Lung (tissue), 12 donors: Measurements from ENCODE around the gene TTLL10. TPM values are rescaled to one million over a fixed set of nuclear protein-coding genes. Genes with fewer than 3 reads are reported as not detected.

Experiments
- ATAC-seq: fragments of 200-7000 bp; cut with Tn5 transposase; one replicate; pipeline ENCODE4 v1.9.1; 2020; ENCODE audit warnings: moderate number of reproducible peaks; ENCODE audit not compliant: insufficient read depth, low FRiP score
- DNase-seq, 3 donors: peaks; one replicate each; pipeline ENCODE4 v3.0.0-alpha.2; 2013 to 2017
- H3K27ac ChIP-seq, 2 donors: one replicate each; pipeline ENCODE4 v1.5.1; 2013; ENCODE audit warnings: mild to moderate bottlenecking in 2 of 2, moderate library complexity in 2 of 2, control low read depth in 1 of 2, inconsistent platforms in 1 of 2, low read depth in 1 of 2, low read length in 1 of 2
- H3K27me3 ChIP-seq, 3 donors: one replicate each; pipeline ENCODE4 v1.5.1; 2013; ENCODE audit warnings: low read length in 2 of 3; ENCODE audit not compliant: control insufficient read depth in 3 of 3, insufficient read depth in 3 of 3
- H3K36me3 ChIP-seq, 4 donors: one replicate each; pipeline ENCODE4 v1.5.1; 2013; ENCODE audit warnings: low read length in 4 of 4, mild to moderate bottlenecking in 1 of 4, moderate library complexity in 1 of 4; ENCODE audit not compliant: control insufficient read depth in 4 of 4, insufficient read depth in 4 of 4
- H3K4me1 ChIP-seq, 5 donors: one replicate each; pipeline ENCODE4 v1.5.1; 2013; ENCODE audit warnings: low read length in 5 of 5, mild to moderate bottlenecking in 2 of 5, moderate library complexity in 1 of 5; ENCODE audit not compliant: control insufficient read depth in 5 of 5, insufficient read depth in 5 of 5
- H3K4me3 ChIP-seq: one replicate; pipeline ENCODE4 v1.5.1; 2013; ENCODE audit warnings: mild to moderate bottlenecking, control low read depth, moderate library complexity
- H3K9ac ChIP-seq, 2 donors: one replicate each; pipeline ENCODE4 v1.5.1; 2013; ENCODE audit warnings: low read length in 2 of 2, control low read depth in 1 of 2; ENCODE audit not compliant: insufficient read depth in 1 of 2
- H3K9me3 ChIP-seq, 4 donors: one replicate each; pipeline ENCODE4 v1.5.1; 2013; ENCODE audit warnings: low read length in 3 of 4, mild to moderate bottlenecking in 1 of 4, moderate library complexity in 1 of 4; ENCODE audit not compliant: control insufficient read depth in 4 of 4, insufficient read depth in 3 of 4
- WGBS, 2 donors: extraction: QIAGEN DNeasy Blood & Tissue Kit; methylation state at CpG; one replicate each; pipeline ENCODE4 v1.1.7; 2013; 5-methylcytosine and 5-hydroxymethylcytosine counted together
- polyA plus RNA-seq, 2 donors: library from polyadenylated mRNA; stranded (reverse); fragments of 200-250 nt; gene quantifications; one replicate each; pipeline ENCODE4 v1.2.1, GENCODE V29; 2013
- total RNA-seq, 2 donors: library from RNA; depleted of rRNA in 1 of 2; stranded (reverse); fragments of >200 nt in 1 of 2; gene quantifications; one replicate each; pipeline ENCODE4 v1.2.1, GENCODE V29; 2014 to 2021
- TF ChIP-seq, protein P1 (sequence below): IDR thresholded peaks from 2 replicates; pipeline ENCODE4 v1.5.1; 2012; ENCODE audit warnings: mild to moderate bottlenecking; ENCODE audit errors: control extremely low read depth, extremely low read depth
- donor health status: control.
- donor health status: control.
- donor health status: Bipolar disorder and iron deficiency.
- donor health status: healthy.
- donor health status: DM: yes; HTN: yes; CAD: no.

Gene TTLL10
- total and polyA plus RNA-seq, 4 donors: 3.7 to 19.7 (median 4.5) TPM

DNA sequence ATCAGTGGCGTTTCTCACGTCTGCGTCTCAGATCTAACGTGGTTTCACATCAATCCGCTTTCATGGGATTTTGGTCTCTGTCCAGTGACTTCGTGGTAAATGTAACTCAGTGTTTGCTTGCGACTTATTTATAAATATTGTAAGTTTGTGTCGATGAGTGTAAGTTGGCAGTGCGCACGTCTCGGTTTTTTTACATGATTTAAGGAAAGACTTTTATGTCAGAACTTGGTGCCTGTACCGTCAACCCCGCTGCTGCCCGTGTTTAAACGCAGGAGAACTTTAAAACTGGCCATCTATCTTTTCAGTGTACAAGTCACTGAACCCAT is 59.9 kb downstream of the TTLL10 start:
- peaks cover 0 to 26% (median 7%) of the 10 kb centered on the region in 5 donors for H3K4me1 ChIP-seq

DNA sequence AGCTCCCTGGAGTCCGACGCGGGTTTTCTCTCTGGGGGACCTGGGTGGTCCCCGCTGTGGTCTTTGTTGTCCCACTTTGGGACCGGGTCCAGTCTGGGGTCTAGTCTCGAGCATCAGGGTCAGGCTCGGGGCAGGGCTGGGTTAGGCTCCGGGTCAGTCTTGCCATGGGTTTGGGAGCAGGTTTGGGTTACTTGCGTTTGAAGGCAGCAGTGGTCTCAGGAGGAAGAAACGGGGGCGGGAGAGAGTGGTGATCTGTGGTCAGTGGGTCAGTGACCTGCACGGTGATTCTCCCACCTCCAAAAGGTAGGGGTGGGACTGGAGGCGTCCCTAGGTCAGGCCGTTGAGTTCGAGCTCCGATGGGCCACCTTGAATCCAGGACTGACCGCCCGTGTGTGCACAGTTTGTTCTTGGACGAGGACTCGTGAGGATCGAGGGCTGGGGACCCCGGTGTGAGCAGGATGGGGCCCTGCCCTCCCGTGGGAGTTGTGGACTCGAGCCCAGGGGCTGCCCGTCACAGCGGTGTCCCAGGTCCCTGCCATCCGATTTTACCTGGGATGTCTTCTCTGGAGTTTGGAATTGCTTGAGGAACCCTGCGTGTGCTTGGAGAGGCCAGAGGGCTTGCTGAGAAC is 60.6 kb downstream of the TTLL10 start:
- no peak for ATAC-seq
- Histone ChIP-seq H3K27me3 (peaks cover 0 to 20% (median 0%) of the 10 kb centered on the region in 3 donors), H3K36me3 (peaks cover 0 to 6% (median under 1%) of the 10 kb centered on the region in 4 donors), H3K4me3 (no peak overlapping the region), H3K4me1 (peaks cover 0 to 26% (median 7%) of the 10 kb centered on the region in 5 donors), H3K9me3 (peaks cover 0 to 8% (median 0%) of the 10 kb centered on the region in 4 donors), H3K9ac (no peak overlapping the region), H3K27ac (no peak overlapping the region)
- 96 to 97% methylated on average over 28 of the region's 28 CpGs for WGBS, 2 donors
- no peak for DNase-seq
- TF ChIP-seq, protein P1, sequence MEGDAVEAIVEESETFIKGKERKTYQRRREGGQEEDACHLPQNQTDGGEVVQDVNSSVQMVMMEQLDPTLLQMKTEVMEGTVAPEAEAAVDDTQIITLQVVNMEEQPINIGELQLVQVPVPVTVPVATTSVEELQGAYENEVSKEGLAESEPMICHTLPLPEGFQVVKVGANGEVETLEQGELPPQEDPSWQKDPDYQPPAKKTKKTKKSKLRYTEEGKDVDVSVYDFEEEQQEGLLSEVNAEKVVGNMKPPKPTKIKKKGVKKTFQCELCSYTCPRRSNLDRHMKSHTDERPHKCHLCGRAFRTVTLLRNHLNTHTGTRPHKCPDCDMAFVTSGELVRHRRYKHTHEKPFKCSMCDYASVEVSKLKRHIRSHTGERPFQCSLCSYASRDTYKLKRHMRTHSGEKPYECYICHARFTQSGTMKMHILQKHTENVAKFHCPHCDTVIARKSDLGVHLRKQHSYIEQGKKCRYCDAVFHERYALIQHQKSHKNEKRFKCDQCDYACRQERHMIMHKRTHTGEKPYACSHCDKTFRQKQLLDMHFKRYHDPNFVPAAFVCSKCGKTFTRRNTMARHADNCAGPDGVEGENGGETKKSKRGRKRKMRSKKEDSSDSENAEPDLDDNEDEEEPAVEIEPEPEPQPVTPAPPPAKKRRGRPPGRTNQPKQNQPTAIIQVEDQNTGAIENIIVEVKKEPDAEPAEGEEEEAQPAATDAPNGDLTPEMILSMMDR: no peak

More for the DNA sequence above, 59.9 kb downstream of the TTLL10 start:
- Histone ChIP-seq H3K36me3 (peaks cover 0 to 7% (median 3%) of the 10 kb centered on the region in 4 donors), H3K4me3 (no peak overlapping the region), H3K27me3 (peaks cover 0 to 17% (median 0%) of the 10 kb centered on the region in 3 donors), H3K9me3 (peaks cover 0 to 8% (median 0%) of the 10 kb centered on the region in 4 donors), H3K9ac (no peak overlapping the region), H3K27ac (no peak overlapping the region)
- 97% methylated on average over 15 of the region's 15 CpGs for WGBS, 2 donors
- ATAC-seq: no peak
- TF ChIP-seq, protein P1: no peak
- DNase-seq: no peak

DNA sequence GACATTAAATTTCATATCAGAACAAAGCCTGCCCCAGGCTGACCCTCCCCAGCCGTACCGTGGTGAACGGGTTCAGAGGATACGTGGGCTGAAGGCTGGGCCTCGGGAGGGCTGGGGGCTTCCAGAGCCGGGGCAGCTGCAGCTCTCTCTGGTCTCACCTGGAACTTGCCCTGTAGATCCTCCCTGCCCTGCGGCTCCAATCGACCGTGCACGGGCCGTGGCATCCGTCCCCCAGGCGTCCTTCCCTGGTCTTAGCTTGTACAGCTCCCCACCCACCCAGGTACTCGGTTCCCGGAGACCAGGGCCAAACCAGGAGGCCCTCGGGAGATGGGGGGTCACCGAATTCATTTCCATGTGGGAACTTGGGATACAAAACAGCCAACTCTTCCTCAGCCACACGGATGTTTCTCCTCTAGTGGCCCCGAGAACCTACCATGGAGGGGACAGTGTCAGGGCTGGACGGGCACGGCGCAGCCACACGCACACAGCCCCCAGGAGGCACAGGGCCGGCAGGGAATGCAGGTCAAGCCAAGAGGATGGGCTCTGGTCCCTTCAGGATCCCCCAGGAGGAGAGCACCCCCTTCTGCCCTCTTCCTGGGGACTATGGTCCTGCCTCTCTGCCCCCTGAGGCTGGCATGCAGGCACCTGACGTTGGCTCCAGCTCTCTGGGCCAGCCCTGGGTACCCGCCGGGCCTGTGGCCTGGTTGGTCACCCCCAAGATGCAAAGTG is 61.5 kb downstream of the TTLL10 start:
- H3K4me3 ChIP-seq: no peak overlapping the region
- H3K27me3 ChIP-seq: peaks cover 0 to 27% (median 0%) of the 10 kb centered on the region in 3 donors
- no peak for DNase-seq
- 93 to 95% methylated on average over 25 to 27 of the region's 27 CpGs for WGBS, 2 donors
- peaks cover 0 to 8% (median 0%) of the 10 kb centered on the region in 4 donors for H3K9me3 ChIP-seq
- H3K9ac ChIP-seq: no peak overlapping the region
- TF ChIP-seq, protein P1: no peak
- peaks cover 0 to 6% (median under 1%) of the 10 kb centered on the region in 4 donors for H3K36me3 ChIP-seq
- no peak for ATAC-seq
- no peak overlapping the region for H3K27ac ChIP-seq
- peaks cover 0 to 18% (median 5%) of the 10 kb centered on the region in 5 donors for H3K4me1 ChIP-seq
